ENCODE measurements around the gene CD3G.

DNA sequence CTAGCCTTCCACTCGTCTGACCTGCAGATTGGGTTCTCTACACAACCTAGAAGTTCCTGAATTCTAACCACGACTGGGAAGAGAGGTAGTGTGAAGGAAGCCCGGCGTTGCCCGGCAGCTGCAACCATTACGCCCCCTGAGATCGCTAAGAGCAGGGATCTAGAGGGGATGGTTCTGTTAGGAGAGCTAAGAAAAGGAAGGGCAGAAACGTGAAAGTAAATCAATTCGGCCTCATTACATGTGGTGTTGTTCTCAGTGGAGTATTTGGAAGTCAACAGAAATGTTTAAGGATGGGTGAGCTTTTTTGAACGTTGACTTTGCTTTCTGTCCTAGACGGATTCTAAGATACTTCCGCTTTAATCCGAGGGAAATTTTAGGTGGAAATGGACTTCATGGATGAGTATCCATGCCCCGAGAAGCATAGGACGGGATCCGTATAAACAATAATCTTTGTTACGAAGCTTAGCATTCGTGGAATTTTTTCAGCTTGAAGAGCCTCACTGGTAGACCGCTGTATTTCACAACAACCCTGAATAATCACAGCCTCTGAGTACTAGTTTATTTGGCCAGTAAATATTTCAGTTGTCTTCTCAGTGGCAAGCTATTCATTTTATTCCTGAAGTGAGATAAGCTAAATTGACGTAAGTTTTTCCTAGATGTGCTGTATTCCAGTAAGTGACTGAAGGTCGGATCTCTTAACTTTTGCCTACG, 57.9 kb downstream of the CD3G start:
- TF ChIP-seq, protein P1, sequence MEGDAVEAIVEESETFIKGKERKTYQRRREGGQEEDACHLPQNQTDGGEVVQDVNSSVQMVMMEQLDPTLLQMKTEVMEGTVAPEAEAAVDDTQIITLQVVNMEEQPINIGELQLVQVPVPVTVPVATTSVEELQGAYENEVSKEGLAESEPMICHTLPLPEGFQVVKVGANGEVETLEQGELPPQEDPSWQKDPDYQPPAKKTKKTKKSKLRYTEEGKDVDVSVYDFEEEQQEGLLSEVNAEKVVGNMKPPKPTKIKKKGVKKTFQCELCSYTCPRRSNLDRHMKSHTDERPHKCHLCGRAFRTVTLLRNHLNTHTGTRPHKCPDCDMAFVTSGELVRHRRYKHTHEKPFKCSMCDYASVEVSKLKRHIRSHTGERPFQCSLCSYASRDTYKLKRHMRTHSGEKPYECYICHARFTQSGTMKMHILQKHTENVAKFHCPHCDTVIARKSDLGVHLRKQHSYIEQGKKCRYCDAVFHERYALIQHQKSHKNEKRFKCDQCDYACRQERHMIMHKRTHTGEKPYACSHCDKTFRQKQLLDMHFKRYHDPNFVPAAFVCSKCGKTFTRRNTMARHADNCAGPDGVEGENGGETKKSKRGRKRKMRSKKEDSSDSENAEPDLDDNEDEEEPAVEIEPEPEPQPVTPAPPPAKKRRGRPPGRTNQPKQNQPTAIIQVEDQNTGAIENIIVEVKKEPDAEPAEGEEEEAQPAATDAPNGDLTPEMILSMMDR (IDR thresholded peaks at IDR 0.05) = no peak
- TF ChIP-seq POLR2A (IDR thresholded peaks at IDR 0.05) = peak in 1 of 2 donors; percentile 15
